Large intestine (tissue), 12 donors: ENCODE measurements around the gene SLC16A8. TPM values are rescaled to one million over a fixed set of nuclear protein-coding genes. Genes with fewer than 3 reads are reported as not detected.

ENCODE experiments used
- DNase-seq, 2 donors: peaks; one replicate each; pipeline versions ENCODE4 v3.0.0 to v3.0.0-alpha.2; 2013
- H3K27ac ChIP-seq: one replicate; pipeline ENCODE4 v1.5.1; 2013; ENCODE audit warnings: low read length
- H3K27me3 ChIP-seq: 2 replicates; pipeline ENCODE4 v1.6.1; 2013; ENCODE audit warnings: low read length; ENCODE audit not compliant: control insufficient read depth, insufficient read depth
- H3K36me3 ChIP-seq: 2 replicates; pipeline ENCODE4 v1.6.1; 2013; ENCODE audit warnings: low read length; ENCODE audit not compliant: control insufficient read depth, insufficient read depth
- H3K4me1 ChIP-seq: one replicate; pipeline ENCODE4 v1.6.1; 2013; ENCODE audit warnings: low read length; ENCODE audit not compliant: control insufficient read depth, insufficient read depth
- H3K4me3 ChIP-seq: one replicate; pipeline ENCODE4 v1.5.1; 2013; ENCODE audit warnings: low read length
- H3K9me3 ChIP-seq: one replicate; pipeline ENCODE4 v1.6.1; 2013; ENCODE audit warnings: mild to moderate bottlenecking, low read depth, low read length, moderate library complexity; ENCODE audit not compliant: control insufficient read depth
- WGBS: methylation state at CpG from one replicate; pipeline ENCODE4 v1.1.5; 2013; ENCODE audit warnings: low lambda C conversion rate; ENCODE audit not compliant: insufficient coverage; 5-methylcytosine and 5-hydroxymethylcytosine counted together
- long read RNA-seq, 11 donors: transcript quantifications; one replicate each; lab custom pipeline, GENCODE V29; 2026
- polyA plus RNA-seq: library from polyadenylated mRNA; unstranded; fragments of 120-200 nt; gene quantifications from one replicate; pipeline ENCODE4 v1.2.1, GENCODE V29; 2013

The SLC16A8 gene
- 2.3 TPM for polyA plus RNA-seq
- long read RNA-seq, donor 1 = 0 reads
- long read RNA-seq, donor 2 = 0 reads
- long read RNA-seq, donor 3 = 0 reads
- long read RNA-seq, donor 4 = 0 reads
- long read RNA-seq, donor 5 = 0 reads
- long read RNA-seq, donor 6 = 0 reads
- long read RNA-seq, donor 7 = 0 reads
- long read RNA-seq, donor 8 = 0 reads
- long read RNA-seq, donor 9 = 0 reads
- long read RNA-seq, donor 10 = 0 reads
- long read RNA-seq, donor 11 = 0 reads

GRCh38 chr22:38083931-38084631, at the start of gene SLC16A8:
SLC16A8 (minus strand) TSS chr22:38084184; CDS start chr22:38082873, 1,311 bp downstream.
- peaks cover 35% of the 10 kb centered on the region for H3K27me3 ChIP-seq

GRCh38 chr22:38133331-38133730, 49.3 kb upstream of the SLC16A8 start:
- no CpG with 5 or more reads among the region's 4 CpGs for WGBS
- no peaks in the 10 kb centered on the region for H3K4me1 ChIP-seq
- no peaks in the 10 kb centered on the region for H3K9me3 ChIP-seq
- no peak overlapping the region for H3K27ac ChIP-seq
- no peak for DNase-seq
- H3K4me3 ChIP-seq = no peak overlapping the region
- H3K36me3 ChIP-seq = peaks cover 38% of the 10 kb centered on the region
- no peaks in the 10 kb centered on the region for H3K27me3 ChIP-seq

More at GRCh38 chr22:38083931-38084631, at the start of gene SLC16A8:
- peaks cover 10% of the 10 kb centered on the region for H3K4me1 ChIP-seq
- H3K36me3 ChIP-seq = peaks cover 38% of the 10 kb centered on the region
- DNase-seq = no peak
- no peak within 1 kb of the TSS for H3K4me3 ChIP-seq
- no CpG with 5 or more reads among the region's 16 CpGs for WGBS
- H3K27ac ChIP-seq = no peak within 1 kb of the TSS
- H3K9me3 ChIP-seq = peaks cover 14% of the 10 kb centered on the region

- no peaks in the 10 kb centered on the region for H3K9me3 ChIP-seq
- no CpG with 5 or more reads among the region's 28 CpGs for WGBS
- H3K27ac ChIP-seq = no peak overlapping the region
- no peaks in the 10 kb centered on the region for H3K4me1 ChIP-seq
- no peaks in the 10 kb centered on the region for H3K27me3 ChIP-seq
- peaks cover 43% of the 10 kb centered on the region for H3K36me3 ChIP-seq
- no peak for DNase-seq
- H3K4me3 ChIP-seq = no peak overlapping the region
Observed at GRCh38 chr22:38132794-38133193, 48.8 kb upstream of the SLC16A8 start.

DNA sequence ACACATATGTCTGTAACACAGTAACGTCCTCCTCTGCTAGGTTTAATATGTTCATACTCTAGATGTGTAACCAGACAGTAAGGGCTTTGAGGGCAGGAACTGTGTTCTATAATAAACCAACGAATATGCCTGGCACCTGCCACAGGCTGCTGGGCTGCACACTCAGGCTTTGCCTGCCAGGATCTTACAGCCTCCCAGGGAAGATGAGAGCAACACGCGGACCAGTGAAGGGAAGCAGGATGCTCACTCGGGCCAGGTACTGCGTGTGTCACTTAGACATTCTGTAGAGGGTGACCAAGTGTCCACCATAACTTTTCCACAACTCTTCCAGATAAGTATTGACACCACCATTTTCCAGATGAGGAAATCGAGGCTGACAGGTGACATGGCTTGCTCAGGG, 48.2 kb upstream of the SLC16A8 start:
- peaks cover 49% of the 10 kb centered on the region for H3K36me3 ChIP-seq
- H3K27me3 ChIP-seq = no peaks in the 10 kb centered on the region
- no peaks in the 10 kb centered on the region for H3K4me1 ChIP-seq
- WGBS = no CpG with 5 or more reads among the region's 7 CpGs
- no peaks in the 10 kb centered on the region for H3K9me3 ChIP-seq
- H3K4me3 ChIP-seq = no peak overlapping the region
- no peak overlapping the region for H3K27ac ChIP-seq
- no peak for DNase-seq

DNA sequence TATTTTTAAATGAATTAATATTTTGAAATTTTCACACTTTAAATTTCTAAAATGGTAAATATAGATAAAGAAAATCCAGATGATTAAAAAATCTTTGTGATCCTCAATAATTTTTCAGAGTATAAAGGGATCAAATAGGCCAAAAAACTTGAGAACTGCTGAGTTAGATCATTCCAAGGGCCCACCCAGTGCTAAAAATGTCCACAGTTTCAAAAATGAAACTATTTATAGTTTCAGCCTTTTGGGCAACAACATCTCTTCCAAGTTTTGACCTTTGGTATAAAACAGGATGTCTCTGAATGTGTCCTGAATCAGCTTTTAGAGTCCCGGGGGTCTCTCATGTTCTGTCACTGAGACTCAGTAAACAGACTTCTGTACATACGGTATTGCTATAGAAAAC, 47.4 kb upstream of the SLC16A8 start:
- H3K36me3 ChIP-seq = peaks cover 50% of the 10 kb centered on the region
- no CpG with 5 or more reads among the region's 2 CpGs for WGBS
- no peak for DNase-seq
- H3K9me3 ChIP-seq = no peaks in the 10 kb centered on the region
- no peaks in the 10 kb centered on the region for H3K27me3 ChIP-seq
- H3K4me1 ChIP-seq = no peaks in the 10 kb centered on the region
- no peak overlapping the region for H3K4me3 ChIP-seq
- no peak overlapping the region for H3K27ac ChIP-seq

DNA sequence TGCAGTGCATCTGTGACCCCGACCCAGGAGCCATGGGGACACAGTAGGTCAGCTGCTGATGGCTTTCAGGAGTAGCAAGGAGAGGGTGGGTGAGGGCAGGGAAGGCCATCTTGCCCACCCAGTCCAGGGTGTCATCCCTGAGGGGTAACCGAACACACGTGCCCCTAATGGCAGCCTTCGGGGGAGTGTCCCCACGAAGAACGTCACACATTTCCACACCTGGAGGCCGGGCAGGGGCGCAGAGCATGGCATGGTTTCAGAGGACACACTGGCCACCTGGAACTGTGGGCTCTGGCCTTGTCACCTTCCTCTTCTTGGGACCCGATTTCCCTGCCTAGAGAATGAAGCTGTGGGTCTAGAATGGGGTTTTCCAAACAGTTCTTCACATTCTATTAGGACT, 45.9 kb upstream of the SLC16A8 start:
- H3K9me3 ChIP-seq = no peaks in the 10 kb centered on the region

GRCh38 chr22:38129021-38129420, 45.0 kb upstream of the SLC16A8 start:
- no peak for DNase-seq
- no peak overlapping the region for H3K4me3 ChIP-seq
- H3K4me1 ChIP-seq = no peaks in the 10 kb centered on the region
- no CpG with 5 or more reads among the region's 10 CpGs for WGBS
- H3K36me3 ChIP-seq = peaks cover 51% of the 10 kb centered on the region
- H3K27me3 ChIP-seq = no peaks in the 10 kb centered on the region
- no peaks in the 10 kb centered on the region for H3K9me3 ChIP-seq
- H3K27ac ChIP-seq = no peak overlapping the region

More for the DNA sequence above, 45.9 kb upstream of the SLC16A8 start:
- Histone ChIP-seq H3K27ac (no peak overlapping the region), H3K27me3 (no peaks in the 10 kb centered on the region), H3K4me3 (no peak overlapping the region), H3K36me3 (peaks cover 54% of the 10 kb centered on the region), H3K4me1 (no peaks in the 10 kb centered on the region)
- DNase-seq = no peak
- WGBS = no CpG with 5 or more reads among the region's 9 CpGs

DNA sequence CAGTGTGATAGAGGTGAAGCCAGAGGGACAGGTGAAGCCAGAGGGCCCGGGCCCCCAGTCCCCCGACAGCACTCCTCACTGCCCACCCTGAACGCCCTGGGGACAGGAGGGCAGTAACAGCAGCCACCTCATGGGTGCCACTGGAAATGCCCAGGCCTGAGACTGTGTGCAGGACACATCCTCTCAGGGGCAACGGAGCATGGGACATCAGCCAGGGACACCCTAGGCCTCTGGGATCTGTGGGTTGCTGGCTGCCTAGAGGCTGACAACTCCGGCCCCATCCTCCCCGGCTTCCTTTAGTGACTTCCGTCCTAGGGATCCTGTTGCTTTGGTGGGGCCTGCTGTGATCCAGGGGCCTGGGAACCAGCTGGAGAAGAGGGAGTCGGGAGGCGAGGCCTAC, 43.9 kb upstream of the SLC16A8 start:
- H3K27ac ChIP-seq = no peak overlapping the region
- no CpG with 5 or more reads among the region's 9 CpGs for WGBS
- peaks cover 42% of the 10 kb centered on the region for H3K36me3 ChIP-seq
- no peaks in the 10 kb centered on the region for H3K27me3 ChIP-seq
- no peaks in the 10 kb centered on the region for H3K4me1 ChIP-seq
- H3K4me3 ChIP-seq = no peak overlapping the region
- DNase-seq = no peak
- H3K9me3 ChIP-seq = no peaks in the 10 kb centered on the region

GRCh38 chr22:38126928-38127668, 43.1 kb upstream of the SLC16A8 start:
- DNase-seq = no peak
- no peak overlapping the region for H3K27ac ChIP-seq
- H3K4me1 ChIP-seq = no peaks in the 10 kb centered on the region
- H3K27me3 ChIP-seq = no peaks in the 10 kb centered on the region
- H3K9me3 ChIP-seq = no peaks in the 10 kb centered on the region
- no peak overlapping the region for H3K4me3 ChIP-seq
- WGBS = no CpG with 5 or more reads among the region's 23 CpGs
- peaks cover 39% of the 10 kb centered on the region for H3K36me3 ChIP-seq

GRCh38 chr22:38125751-38126201, 41.8 kb upstream of the SLC16A8 start:
- Histone ChIP-seq H3K4me3 (no peak overlapping the region), H3K27ac (no peak overlapping the region), H3K27me3 (no peaks in the 10 kb centered on the region), H3K4me1 (no peaks in the 10 kb centered on the region), H3K9me3 (no peaks in the 10 kb centered on the region), H3K36me3 (peaks cover 34% of the 10 kb centered on the region)
- WGBS = no CpG with 5 or more reads among the region's 11 CpGs
- no peak for DNase-seq
